HG03469 (cell line): Measurements from ENCODE around the gene CGNL1.

Source experiments
- ATAC-seq: cut with Tn5 transposase; IDR thresholded peaks from one replicate; pipeline ENCODE4 v1.9.1; 2021; ENCODE audit warnings: mild to moderate bottlenecking, moderate library complexity, moderate number of reproducible peaks; ENCODE audit not compliant: unreplicated experiment

Gene CGNL1

DNA sequence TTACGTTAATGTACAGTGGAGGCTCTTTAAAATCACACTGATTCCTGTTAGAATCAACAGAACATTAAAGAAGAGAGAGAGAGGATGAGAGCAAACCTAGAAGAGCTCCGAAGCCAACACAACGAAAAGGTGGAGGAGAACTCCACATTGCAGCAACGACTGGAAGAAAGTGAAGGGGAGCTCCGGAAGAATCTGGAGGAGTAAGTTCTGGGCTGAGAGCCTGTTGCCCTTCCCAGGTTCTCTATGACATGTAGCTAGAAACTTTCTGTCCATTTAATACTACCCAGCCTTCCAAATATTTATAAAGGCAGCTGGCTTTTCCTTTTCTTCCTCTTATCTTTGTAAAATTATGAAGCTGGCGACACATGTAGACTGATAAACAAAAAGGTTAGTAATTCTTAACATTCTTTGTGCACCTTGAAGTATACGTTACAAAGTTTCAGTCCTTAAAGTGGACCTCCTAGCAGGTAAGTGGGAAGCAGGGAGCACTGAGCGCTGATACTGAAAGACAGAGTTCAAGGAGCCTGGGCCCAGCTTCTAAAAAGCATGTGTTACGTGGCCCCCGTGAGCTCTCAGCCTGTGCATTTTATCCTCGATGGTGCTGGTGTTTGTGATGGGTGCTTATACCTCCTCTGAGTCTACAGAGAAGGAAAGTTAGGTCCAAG, 75.9 kb downstream of the CGNL1 start:
- no peak for ATAC-seq

DNA sequence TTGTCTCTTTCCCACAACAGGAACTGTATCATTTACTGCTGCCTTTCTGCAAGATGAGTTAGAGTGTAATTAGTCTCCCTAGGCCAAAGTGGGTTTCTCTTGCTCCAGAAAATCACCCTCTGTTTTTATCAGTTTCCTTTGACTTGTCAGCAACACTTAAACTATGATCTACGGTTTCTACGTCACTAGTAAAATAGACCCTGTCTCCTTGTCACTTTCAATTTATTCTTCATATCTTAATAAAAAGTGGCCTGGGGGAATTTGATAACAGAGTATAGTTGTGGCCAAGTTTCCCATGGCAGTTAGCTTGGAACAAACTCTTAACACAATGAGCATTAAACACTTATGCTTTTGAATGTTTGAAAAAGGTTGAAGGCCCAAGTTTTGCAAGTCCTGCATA, 79.6 kb downstream of the CGNL1 start:
- ATAC-seq = no peak

DNA sequence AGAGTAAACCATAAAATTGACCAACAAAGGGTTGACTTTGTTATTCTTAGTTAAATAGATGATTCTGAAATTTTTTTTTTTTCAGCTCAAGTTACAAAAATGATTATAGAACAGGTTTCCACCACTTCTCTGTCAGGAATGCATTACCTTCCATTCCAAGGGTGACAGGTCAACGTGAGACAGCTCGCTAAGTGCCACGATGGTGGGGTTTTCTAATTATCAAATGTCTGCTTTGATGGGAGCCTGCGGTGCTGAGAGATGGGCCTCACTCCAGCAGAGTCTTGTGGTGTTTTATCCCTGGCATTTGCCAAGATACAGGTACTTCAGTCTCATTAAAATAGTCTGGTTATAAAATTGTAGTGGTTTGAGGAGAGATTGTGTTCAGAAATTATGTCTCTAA, 80.3 kb downstream of the CGNL1 start:
- ATAC-seq = no peak

DNA sequence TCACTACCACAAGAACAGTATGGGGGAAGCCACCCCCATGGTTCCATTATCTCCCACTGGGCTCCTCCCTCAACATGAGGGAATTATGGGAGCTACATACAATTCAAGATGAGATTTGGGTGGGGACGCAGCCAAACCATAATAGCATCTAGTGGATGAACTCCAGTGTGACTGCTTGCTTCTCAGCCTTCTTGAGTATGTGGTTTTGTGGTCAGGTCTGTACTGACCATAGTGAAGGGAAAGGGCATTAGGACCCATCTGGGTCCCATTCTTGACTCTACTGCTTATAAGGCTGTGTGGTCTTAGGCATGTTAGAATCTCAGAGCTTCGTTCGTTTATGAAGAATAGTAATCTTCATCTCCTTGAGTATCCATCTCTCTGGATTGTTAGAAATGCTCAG, 81.4 kb downstream of the CGNL1 start:
- ATAC-seq = no peak

DNA sequence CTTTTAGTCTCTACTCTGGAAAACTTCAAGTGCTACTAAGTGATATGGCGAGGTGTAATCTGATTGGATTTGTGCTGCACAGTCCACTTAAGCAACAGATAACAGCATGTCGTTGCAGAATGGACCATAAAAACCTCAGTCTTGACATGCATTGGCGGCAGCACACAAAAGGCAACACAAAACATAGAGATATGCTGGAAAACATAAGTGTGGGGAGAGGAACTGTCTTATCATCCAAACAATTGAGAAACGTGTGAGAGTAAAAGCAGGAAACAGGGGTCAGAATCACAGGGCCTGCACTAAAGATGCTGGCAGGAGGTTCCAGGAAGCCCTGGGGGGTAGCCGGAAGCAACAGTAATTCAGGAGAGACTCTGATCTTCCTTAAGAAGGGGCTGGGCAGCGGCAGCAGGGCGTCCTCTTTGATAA, 82.1 kb downstream of the CGNL1 start:
- ATAC-seq = no peak

DNA sequence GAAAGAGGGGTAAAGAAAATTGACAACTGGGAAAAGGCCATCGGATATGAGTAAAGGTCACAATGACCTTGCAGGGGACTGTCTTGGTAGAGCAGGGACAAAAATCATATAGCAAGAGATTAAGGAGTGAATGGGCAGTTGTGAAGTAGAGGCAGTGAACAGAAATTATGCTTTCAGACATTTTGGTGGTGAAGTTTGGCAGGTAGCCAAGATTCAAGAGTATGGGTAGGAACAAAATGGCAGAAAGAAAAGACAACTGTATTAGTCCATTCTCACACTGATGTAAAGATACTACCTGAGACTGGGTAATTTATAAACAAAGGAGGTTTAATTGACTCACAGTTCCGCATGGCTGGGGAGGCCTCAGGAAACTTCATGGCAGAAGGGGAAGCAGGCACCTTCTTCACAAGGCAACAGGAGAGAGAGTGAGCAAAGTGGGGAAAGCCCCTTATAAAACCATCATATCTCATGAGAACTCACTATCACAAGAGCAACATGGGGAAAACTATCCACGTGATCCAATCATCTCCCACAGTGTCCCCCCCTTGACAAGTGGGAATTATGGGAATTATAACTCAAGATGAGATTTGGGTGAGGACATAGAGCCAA, 84.0 kb downstream of the CGNL1 start:
- no peak for ATAC-seq

DNA sequence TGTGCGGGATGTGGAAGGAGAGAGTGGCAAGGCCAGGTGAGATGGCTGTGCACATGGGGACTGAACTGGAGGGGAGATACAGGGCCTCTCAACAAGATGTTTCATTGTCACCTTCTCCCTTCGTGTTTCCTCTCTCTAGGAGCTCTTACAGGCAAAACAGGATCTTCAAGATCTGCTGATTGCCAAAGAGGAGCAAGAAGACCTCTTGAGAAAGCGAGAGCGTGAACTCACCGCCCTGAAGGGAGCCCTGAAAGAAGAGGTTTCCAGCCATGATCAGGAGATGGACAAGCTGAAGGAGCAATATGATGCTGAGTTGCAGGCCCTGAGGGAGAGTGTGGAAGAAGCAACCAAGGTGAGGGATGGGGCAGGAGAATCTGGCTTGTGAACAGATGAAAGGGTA, 85.2 kb downstream of the CGNL1 start:
- no peak for ATAC-seq

DNA sequence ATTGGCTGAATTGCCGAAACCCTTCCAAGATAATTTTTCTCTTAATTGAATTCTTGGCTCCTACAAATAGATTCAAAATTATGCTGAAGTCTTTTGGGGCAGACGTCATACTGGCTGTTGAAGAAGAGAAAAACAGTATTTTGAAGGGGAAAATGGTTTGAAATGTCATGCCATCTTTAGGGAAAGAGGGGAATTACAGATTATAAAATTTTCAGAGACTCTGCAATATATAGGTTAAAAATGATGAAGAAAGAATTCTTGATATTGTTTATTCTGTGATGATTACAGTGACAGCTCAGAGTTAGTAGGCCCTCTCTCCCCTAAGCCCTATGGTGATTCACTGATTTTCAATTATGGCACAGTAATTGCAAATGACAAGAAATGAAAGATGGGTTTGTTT, 86.1 kb downstream of the CGNL1 start:
- no peak for ATAC-seq

DNA sequence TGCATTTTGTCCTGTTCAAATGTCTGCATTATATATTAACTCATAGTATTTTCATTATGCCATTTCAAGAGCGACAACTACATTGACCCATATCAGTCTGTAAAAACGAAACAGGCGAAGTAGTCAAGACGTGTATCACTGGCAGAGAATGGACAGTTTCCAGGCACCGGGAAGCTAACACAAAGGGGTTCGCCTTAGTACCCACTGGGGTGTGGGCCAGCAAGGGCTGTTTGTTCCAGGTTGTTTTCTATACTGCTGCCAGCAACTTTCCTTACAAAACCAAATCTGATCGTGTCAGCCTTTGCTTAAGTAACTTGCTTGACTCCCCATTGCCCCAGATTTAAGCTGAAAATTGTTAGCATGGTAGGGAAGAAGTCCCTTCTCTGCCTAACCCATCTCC, 87.1 kb downstream of the CGNL1 start:
- no peak for ATAC-seq

DNA sequence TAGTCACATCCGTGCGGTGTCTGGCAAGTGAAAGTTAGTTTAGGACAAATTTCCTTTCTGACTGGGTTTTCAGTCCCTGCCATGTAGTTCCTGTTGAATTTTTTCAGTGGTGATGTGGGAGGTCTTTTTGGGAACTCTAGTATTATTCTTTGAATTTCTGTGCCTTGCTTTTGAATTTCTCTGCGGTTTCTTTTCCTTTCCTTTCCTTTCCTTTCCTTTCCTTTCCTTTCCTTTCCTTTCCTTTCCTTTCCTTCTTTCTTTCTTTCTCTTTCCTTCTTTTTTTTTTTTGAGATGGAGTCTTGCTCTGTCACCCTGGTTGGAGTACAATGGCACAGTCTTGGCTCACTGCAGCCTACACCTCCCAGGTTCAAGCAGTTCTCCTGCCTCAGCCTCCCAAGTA, 88.2 kb downstream of the CGNL1 start:
- no peak for ATAC-seq

DNA sequence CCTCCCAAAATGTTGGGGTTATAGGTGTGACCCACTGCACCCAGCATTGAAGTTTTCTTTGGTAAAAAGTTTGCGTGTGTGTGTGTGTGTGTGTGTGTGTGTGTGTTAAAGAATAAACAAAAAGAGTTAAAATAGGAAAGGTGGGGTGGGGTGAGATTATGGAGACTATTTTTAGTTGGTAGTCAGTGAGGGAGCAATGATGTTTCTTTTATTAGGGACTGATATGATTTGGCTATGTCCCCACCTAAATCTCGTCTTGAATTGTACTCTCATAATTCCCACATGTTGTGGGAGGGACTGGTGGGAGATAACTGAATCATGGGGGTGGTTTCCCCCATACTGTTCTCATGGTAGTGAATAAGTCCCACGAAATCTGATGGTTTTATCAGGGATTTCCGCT, 92.2 kb downstream of the CGNL1 start:
- no peak for ATAC-seq

DNA sequence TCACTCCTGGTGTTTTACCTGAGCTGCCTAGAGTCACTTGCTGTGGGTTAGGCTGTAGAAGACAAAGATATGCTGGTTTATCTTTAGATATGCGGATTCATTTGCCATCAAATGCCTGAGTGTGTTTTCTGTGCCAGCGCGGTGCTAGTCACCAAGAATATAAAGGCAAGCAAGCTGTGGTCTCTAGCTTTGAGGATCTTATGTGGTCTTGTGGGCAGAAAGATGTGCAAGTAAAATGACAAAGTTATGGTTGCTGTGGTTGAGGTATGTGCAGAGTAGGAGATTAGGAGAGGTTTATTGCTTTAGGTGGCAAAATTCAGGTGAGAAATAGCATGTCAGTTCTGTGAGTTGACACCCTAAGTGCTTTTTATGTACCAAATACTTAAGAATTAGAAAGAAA, 94.2 kb downstream of the CGNL1 start:
- no peak for ATAC-seq

DNA sequence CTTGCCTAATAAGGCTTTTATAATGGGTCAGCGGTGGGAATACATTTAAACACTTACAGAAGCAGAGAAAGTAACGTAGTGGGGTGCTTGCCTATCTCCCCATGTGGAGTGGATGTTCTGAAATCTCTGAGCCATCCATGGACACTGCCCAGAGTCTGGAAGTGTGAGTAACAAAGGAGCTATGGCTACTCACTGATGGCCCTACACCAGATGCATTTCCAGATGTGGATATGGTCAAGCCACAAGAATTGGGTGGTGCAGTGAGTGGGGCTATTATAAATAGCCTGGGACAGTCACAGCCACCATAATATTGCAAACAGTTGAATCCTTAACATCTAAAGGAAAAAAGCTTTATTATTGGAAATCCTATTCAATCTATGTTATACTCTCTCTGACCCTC, 96.6 kb downstream of the CGNL1 start:
- no peak for ATAC-seq

DNA sequence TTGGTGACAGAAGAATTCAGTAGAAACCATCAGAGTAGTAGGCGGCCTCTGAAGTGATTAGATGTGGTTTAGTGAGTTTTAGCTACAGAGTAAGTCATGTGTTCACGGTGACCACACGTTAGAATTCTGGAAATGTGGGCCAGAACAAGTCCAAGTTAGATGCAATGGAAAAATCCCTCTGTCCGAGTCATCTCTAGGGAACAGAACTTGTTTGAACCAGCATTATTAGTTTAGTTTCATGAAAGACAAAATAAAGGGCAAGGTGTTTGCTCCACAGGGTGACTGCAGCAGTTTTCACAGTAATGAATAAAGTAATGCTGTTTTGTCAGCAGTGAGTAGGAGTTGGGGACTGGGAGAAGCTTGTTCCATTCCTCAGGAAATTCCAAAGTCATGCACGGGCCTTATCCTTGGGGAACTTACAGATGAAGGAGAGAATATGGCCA, 100.2 kb downstream of the CGNL1 start:
- ATAC-seq = no peak

DNA sequence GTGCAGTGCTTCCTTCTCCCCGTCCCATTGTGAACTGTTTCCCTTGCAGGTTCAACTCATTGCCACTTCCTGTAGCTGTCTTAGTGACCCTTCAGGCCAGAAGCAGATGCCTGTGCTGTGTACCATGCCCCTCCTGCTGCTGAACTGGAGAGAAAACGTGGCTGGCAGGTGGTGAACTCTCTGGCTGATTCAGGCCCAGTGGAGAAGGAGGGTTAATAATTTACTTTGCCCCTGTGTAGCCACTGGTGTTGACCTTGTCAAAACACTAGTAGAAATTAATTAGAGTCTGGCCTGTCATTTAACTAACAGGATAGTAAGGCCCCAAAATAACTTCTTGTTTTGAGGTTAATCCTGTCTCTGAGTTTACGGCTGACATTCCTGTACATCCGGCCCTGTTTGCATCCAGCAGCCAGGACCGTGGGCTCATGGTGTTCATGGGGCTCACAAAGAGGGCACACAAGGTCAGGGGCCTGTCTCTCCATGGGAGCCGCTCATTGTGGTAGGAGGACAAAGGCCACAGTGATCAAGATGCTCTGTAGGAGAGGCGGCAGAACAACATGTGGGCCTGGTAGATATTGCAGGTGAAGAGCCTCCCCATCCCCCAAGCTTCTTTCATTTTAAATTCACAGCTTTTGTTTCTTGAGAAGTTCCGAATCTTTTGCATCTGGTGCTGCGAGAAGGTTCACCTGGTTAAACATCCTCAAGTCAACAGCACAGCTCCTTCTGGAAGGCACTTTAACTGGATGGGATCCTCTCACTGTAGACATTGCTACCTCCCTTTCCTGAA, 101.6 kb downstream of the CGNL1 start:
- ATAC-seq = no peak

DNA sequence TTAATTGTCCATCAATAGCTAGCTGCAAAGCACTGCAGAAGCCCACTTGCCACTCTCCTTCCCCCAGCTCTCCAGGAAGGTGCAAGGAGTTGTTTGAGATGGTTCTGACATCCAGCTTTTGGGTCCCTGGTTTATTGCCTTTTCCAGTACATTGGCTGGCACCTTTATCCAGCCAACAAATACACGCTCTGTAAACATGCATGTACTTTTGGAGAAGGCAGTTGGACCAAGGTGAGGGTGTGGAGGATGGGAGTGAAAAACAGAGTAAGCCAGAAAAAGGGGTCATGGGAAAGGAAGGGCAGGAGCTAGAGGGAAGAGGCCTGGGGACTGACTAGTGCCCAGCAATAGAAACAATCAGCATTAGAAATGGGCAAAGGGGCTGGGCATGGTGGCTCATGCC, 102.7 kb downstream of the CGNL1 start:
- no peak for ATAC-seq

DNA sequence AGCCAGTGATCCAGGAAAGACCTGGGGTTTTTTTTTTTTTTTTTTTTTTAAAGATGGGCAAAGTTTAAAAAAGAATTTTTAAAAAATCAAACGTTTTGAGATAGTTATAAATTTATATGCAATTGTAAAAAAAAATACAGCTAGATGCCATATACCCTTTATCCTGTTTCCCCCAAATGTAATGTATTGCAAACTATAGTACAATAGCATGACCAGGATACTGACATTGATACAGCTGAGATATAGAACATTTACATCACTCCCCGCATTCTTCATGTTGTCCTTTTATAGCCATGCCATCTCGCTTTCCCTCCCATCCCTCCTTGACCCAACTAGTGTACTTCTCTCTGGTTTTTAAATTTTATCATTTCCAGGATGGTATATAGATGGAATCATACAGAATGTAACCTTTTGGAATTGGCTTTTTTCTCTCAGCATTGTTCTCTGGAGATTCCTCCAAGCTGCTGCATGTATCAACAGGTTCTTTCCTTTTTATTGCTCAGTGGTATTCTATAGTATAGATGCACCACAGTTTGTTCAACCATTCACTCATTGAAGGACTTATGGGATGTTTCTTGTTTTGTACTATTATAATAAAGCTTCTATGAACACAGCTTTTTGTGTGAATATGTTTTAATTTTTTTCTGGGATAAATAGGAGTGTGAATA, 104.9 kb downstream of the CGNL1 start:
- ATAC-seq = no peak

DNA sequence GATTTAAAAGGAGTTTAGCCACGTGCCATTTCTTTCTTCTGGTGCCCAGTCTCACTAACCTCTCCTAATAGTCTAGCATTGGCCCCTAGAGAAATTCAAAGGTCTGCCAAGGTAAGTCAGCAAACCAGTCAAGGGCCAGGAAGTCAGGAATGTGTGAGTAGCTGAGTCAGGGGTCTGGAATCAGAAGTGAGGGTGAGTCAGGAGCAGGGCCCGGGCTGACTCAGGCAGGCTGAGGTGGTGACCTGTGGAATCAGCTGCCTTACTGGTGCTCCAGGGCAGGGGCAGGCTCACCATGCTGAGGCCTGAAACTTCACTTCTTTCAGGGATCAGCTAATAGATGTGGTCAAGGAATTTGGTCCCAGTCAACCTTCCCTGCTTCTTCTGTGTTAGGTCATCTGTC, 109.6 kb downstream of the CGNL1 start:
- no peak for ATAC-seq

DNA sequence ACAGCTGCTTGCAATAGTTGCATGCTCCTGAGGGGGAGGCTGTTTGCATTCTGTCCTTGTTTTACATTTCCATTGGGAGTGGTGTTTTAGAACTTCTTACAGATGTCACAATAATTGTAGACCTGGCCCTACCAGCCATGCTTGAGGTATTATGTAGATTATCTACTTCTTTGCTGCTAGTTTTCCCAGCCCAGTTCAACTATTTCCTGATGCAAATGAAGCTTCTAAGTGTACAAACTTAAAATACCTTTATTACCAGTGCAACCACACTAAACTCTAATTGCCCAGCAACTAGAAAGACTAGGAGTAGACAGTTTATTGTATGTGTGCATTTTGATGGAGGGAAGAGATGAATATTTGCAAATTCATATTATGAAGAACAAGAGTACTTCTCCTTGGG, 110.5 kb downstream of the CGNL1 start:
- no peak for ATAC-seq

DNA sequence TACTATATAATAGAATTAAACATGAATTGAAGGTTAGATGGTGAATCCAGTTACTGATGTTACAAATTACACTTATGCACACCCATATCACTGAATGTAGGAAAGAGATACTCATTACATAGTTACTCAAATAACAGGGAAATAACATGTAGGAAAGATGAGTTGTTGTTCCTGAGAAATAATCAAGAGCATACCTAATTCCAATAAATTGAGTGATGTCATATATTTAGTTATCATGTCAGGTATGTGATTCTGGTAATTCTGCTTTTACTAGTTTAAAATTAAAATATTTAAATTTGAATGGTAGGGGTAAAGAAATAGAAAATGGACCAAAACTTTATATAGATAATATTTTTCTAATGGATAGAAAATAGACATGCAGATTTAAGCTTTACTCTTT, 112.8 kb downstream of the CGNL1 start:
- no peak for ATAC-seq

DNA sequence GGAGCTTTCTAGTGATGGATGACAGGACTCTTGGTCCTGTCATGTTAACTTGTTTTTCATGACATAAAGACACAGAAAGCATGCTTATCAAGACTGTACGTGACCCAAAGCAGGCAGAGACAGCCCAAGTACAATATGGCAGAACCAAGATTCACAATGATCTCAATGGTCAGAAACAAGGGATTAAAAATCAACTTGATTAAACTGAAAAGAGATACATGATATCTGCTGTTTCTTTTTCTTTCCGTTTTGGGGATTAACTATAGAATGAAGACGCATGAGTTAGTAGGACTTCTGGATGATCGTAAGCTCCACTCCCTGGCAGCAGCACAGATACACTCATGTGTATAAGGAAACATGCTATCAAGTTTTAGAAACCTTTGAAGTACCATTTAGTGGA, 117.0 kb downstream of the CGNL1 start:
- ATAC-seq = no peak

DNA sequence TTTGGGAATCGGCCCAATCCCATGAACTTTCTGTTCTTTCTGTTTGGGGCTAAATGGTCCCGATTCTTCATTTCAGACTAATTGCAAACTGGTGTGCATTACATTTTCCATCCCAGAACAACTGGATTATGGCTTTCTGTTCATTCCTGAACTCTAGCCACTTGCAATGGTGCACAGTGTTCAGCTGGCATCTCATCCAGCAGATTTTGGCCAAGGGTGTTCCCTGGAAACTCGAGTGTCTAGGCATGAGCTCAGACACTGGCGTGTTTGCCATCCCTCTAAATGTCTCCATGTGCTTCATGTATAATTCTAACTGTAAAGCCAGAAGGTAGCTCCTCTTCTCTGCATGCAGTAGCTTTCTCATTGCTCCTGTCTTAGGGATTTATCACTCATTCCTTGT, 118.3 kb downstream of the CGNL1 start:
- ATAC-seq = no peak
